K562 (cell line): ENCODE measurements around the gene TRIM2. TPM values are rescaled to one million over a fixed set of nuclear protein-coding genes. Genes with fewer than 3 reads are reported as not detected.
A peak's percentile ranks its signal among the peaks of the same experiment; 100 is the strongest.

Source experiments
- ATAC-seq: fragments of 200-7000 bp; cut with Tn5 transposase; 3 replicates; pipeline ENCODE4 v1.9.1; 2020; ENCODE audit warnings: moderate library complexity
- BruUV-seq: library from RNA; stranded (reverse); fragments of 400-500 nt; replicated peaks from 2 replicates; lab custom pipeline; 2021; lab: Mats Ljungman, UMichigan
- CTCF ChIA-PET: fragments of 300-600 bp; formaldehyde crosslinking; extraction: SDS; loops from one replicate; lab custom pipeline; 2021; ENCODE audit warnings: low intra/inter-chr PET ratio; lab: Yijun Ruan, JAX
- POLR2A ChIA-PET: fragments of 300-600, 350-650 bp; sonication (Branson Sonifier 250); formaldehyde crosslinking; extraction: SDS; loops from one replicate; lab custom pipeline; 2021; ENCODE audit warnings: antibody characterized with exemption, inconsistent platforms; lab: Yijun Ruan, JAX
- DNase-seq, 4 experiments: peaks; one replicate each; pipeline versions ENCODE4 v3.0.0 to v3.0.0-alpha.2; 2011 to 2018; ENCODE audit warnings: low spot score in 3 of 4, mixed read lengths in 3 of 4; ENCODE audit errors: extremely low read depth in 1 of 4
- FAIRE-seq: peaks from 2 replicates; lab custom pipeline; 2011; peaks lifted over from hg19 to GRCh38; lab: Jason Lieb, UNC
- H2AFZ ChIP-seq: 2 replicates; pipeline ENCODE4 v1.6.0; 2011; ENCODE audit warnings: low read depth, low read length, control low read depth, inconsistent platforms
- H3K27ac ChIP-seq: fragments of 200-600 bp; 3 replicates; pipeline ENCODE4 v1.8.0; 2011; ENCODE audit warnings: low read depth, mild to moderate bottlenecking, control low read depth, inconsistent platforms, low read length, moderate library complexity, mixed read lengths; ENCODE audit errors: extremely low read depth
- H3K27me3 ChIP-seq, 2 experiments: fragments of 300-600 bp in 1 of 2; 2 replicates in 1 of 2; 3 replicates in 1 of 2; pipeline versions ENCODE4 v1.6.0 to v1.8.0; 2011; ENCODE audit warnings: inconsistent platforms in 2 of 2, low read length in 2 of 2, mild to moderate bottlenecking in 1 of 2, mixed read lengths in 1 of 2, moderate library complexity in 1 of 2; ENCODE audit not compliant: control insufficient read depth in 2 of 2, insufficient read depth in 2 of 2
- H3K36me3 ChIP-seq: fragments of 300-600 bp; 3 replicates; pipeline ENCODE4 v1.8.0; 2011; ENCODE audit warnings: mild to moderate bottlenecking, low read length, inconsistent platforms; ENCODE audit not compliant: control insufficient read depth, insufficient read depth
- H3K4me1 ChIP-seq, 2 experiments: fragments of 200-600 bp in 1 of 2; replicated peaks in 1 of 2; 2 replicates in 1 of 2; 3 replicates in 1 of 2; pipeline versions ENCODE4 v1.5.1 to v1.8.0; 2011; ENCODE audit warnings: inconsistent platforms in 2 of 2, low read length in 2 of 2, mild to moderate bottlenecking in 1 of 2, mixed read lengths in 1 of 2, moderate library complexity in 1 of 2; ENCODE audit not compliant: control insufficient read depth in 2 of 2, insufficient read depth in 2 of 2
- H3K4me2 ChIP-seq: 2 replicates; pipeline ENCODE4 v1.6.1; 2011; ENCODE audit warnings: low read length, control low read depth, inconsistent platforms, mixed read lengths; ENCODE audit not compliant: insufficient read depth
- H3K4me3 ChIP-seq: fragments of 200-600 bp; sonication (generic), shearing (Covaris generic); 2 replicates; pipeline ENCODE4 v1.5.1; 2016; ENCODE audit warnings: control low read depth, inconsistent platforms
- H3K79me2 ChIP-seq: fragments of 200-600 bp; 3 replicates; pipeline ENCODE4 v1.8.0; 2011; ENCODE audit warnings: low read length, inconsistent platforms; ENCODE audit not compliant: control insufficient read depth, insufficient read depth
- H3K9ac ChIP-seq, 2 experiments: 2 replicates each; pipeline versions ENCODE4 v1.6.0 to v1.6.1; 2011; ENCODE audit warnings: low read depth in 2 of 2, low read length in 2 of 2, control low read depth in 1 of 2, inconsistent platforms in 1 of 2, mild to moderate bottlenecking in 1 of 2, mixed read lengths in 1 of 2; ENCODE audit not compliant: insufficient read depth in 1 of 2
- H3K9me1 ChIP-seq: one replicate; pipeline ENCODE4 v1.6.0; 2011; ENCODE audit warnings: inconsistent platforms, mild to moderate bottlenecking, low read length, moderate library complexity; ENCODE audit not compliant: control insufficient read depth, insufficient read depth
- H3K9me3 ChIP-seq: replicated peaks from 2 replicates; pipeline ENCODE4 v1.5.1; 2011; ENCODE audit warnings: low read depth, low read length, inconsistent platforms; ENCODE audit not compliant: control insufficient read depth, insufficient read depth
- H4K20me1 ChIP-seq: replicated peaks from 2 replicates; pipeline ENCODE4 v1.6.1; 2011; ENCODE audit warnings: low read length, inconsistent platforms, mixed read lengths; ENCODE audit not compliant: control insufficient read depth, insufficient read depth
- CBX8 ChIP-seq: fragments of 200-600 bp; sonication (generic); IDR thresholded peaks from 2 replicates; pipeline ENCODE4 v1.6.1; 2012; ENCODE audit warnings: borderline replicate concordance, mixed run types, low read depth, mild to moderate bottlenecking, moderate library complexity, mixed read lengths, low read length, control low read depth, inconsistent platforms; ENCODE audit not compliant: poor library complexity, severe bottlenecking; ENCODE audit errors: extremely low read depth
- CCNT2 ChIP-seq: IDR thresholded peaks from 2 replicates; pipeline ENCODE4 v1.6.1; 2011; ENCODE audit warnings: borderline replicate concordance, low read depth, mild to moderate bottlenecking, moderate library complexity, mixed read lengths, low read length; ENCODE audit not compliant: insufficient read length; ENCODE audit errors: extremely low read depth
- KDM5B ChIP-seq: fragments of 200-600 bp; sonication (generic); IDR thresholded peaks from 2 replicates; pipeline ENCODE4 v1.6.1; 2012; ENCODE audit warnings: low read depth, mild to moderate bottlenecking, moderate library complexity, low read length, control low read depth, inconsistent platforms; ENCODE audit not compliant: insufficient replicate concordance
- NFIC ChIP-seq: fragments of 450-650 bp; IDR thresholded peaks from 2 replicates; pipeline ENCODE4 v1.6.1; 2017; ENCODE audit warnings: mild to moderate bottlenecking, inconsistent platforms
- SLC30A9 ChIP-seq: fragments of 250-450 bp; sonication (Bioruptor Pico); IDR thresholded peaks from 2 replicates; pipeline ENCODE4 v1.8.0; 2022; ENCODE audit warnings: mild to moderate bottlenecking, moderate library complexity
- ZNF24 ChIP-seq: fragments of 450-650 bp; IDR thresholded peaks from 2 replicates; pipeline ENCODE4 v1.6.1; 2016
- ZSCAN32 ChIP-seq: fragments of 450-650 bp; formaldehyde crosslinking; IDR thresholded peaks from 2 replicates; pipeline ENCODE4 v1.4.0; 2020; ENCODE audit warnings: mild to moderate bottlenecking, moderate library complexity
- WGBS: fragments of 100-300 bp; shearing (Covaris generic); methylation state at CpG from one replicate; pipeline ENCODE4 v1.1.6; 2016; ENCODE audit warnings: low coverage, mixed read lengths; ENCODE audit not compliant: insufficient coverage; ENCODE audit errors: missing lambda C conversion rate; 5-methylcytosine and 5-hydroxymethylcytosine counted together
- in situ Hi-C: fragments of 300-500 bp; cut with MboI; formaldehyde crosslinking; loops from 4 replicates; pipeline ENCODE4 v1.15.0; 2018; ENCODE audit warnings: inconsistent platforms, mixed read lengths
- intact Hi-C: fragments of 100-400 bp; cut with micrococcal nuclease; formaldehyde crosslinking; loops from 2 replicates; pipeline ENCODE4 v1.14.2; 2022
- polyA plus RNA-seq, 8 experiments: library from polyadenylated mRNA; depleted of rRNA in 4 of 8; stranded (reverse) in 5 of 8; unstranded in 3 of 8; fragments of >200 nt; fragmentation: Nextera tagmentation in 2 of 8; fragmentation: Illumina TruSeq in 1 of 8; extraction: Ambion mirVana in 2 of 8; extraction: Trizol in 1 of 8; gene quantifications; 2 replicates each; pipeline versions ENCODE4 v1.2.1 to v1.2.3, GENCODE V29; 2011 to 2014; ENCODE audit warnings: inconsistent platforms in 1 of 8, missing spikeins in 1 of 8
- total RNA-seq, 7 experiments: library from RNA; depleted of rRNA in 6 of 7; stranded (reverse); fragments of >200 nt in 6 of 7; fragmentation: Illumina TruSeq in 2 of 7; extraction: Trizol in 2 of 7; gene quantifications; 2 replicates each; pipeline versions ENCODE4 v1.2.1 to v1.2.3, GENCODE V29; 2011 to 2021; ENCODE audit warnings: low replicate concordance in 1 of 7
- TF ChIP-seq, protein P1 (sequence below): sonication (generic); formaldehyde crosslinking; IDR thresholded peaks from 2 replicates; pipeline ENCODE4 v1.5.0; 2020; ENCODE audit warnings: missing genetic modification reagents

Gene TRIM2
- total and polyA plus RNA-seq, 9 of the 15 experiments (the other 6 are each of a cell fraction or from before 2014, with no cell fraction given): 0.01 to 0.41 (median 0.13) TPM; not detected in 1

DNA sequence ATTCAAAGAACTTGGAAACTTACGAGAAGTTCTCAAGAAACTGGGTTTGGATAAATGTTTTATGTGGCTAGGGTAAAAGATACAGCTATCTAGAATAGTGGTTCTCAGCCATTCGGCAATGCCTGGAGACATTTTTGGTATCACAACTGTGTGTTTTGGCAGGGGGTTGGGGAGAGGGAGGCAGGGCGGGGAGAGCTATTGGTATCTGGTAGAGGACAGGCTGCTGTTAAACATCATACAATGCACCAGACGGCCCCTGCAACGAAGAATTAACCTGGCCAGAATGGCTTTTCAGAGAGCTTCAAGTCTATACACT is 89.5 kb downstream of the TRIM2 start (continued):
- TF ChIP-seq CCNT2: no peak
- TF ChIP-seq KDM5B: no peak
- no peak for TF ChIP-seq SLC30A9 (CRISPR knock-in tag)
- no peak for TF ChIP-seq ZNF24
- TF ChIP-seq, protein P1, sequence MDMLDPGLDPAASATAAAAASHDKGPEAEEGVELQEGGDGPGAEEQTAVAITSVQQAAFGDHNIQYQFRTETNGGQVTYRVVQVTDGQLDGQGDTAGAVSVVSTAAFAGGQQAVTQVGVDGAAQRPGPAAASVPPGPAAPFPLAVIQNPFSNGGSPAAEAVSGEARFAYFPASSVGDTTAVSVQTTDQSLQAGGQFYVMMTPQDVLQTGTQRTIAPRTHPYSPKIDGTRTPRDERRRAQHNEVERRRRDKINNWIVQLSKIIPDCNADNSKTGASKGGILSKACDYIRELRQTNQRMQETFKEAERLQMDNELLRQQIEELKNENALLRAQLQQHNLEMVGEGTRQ (CRISPR knock-in tag): no peak
- no peak for TF ChIP-seq NFIC

DNA sequence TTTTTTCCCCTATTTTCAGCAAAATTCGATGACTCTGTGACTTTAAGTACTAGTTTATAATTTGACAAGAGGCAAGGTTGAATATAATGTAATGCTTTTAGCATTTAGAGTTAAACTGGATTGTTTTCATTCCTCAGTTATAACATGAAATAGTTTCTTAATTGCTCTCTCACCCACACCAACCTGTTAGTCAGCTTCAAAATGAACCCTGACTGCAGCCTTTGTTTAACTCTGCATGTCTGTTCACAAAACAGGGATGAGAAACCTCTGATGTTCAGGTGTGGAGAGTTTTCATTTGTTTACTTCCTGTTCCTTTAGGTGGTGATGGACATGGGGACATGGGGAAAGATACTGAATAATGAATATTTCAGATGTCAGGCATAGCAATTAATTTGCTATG is 90.4 kb downstream of the TRIM2 start:
- Histone ChIP-seq H4K20me1 (no peaks in the 10 kb centered on the region), H3K27me3 (peaks cover 18 to 33% of the 10 kb centered on the region in 2 experiments), H3K4me3 (no peak overlapping the region), H3K9me1 (no peaks in the 10 kb centered on the region), H3K79me2 (no peaks in the 10 kb centered on the region), H3K9ac (no peak overlapping the region), H3K27ac (no peak overlapping the region), H3K4me1 (peaks cover 0 to 9% of the 10 kb centered on the region in 2 experiments; a peak in 2 of 5 replicates), H3K36me3 (no peaks in the 10 kb centered on the region), H3K4me2 (no peak overlapping the region), H3K9me3 (no peaks in the 10 kb centered on the region), H2AFZ (no peak overlapping the region)
- ChIA-PET POLR2A (interaction anchor here (0.6 kb wide), 1 partner anchor 1146 kb away, joined by 4 read pairs; no protein-coding TSS in a partner anchor), CTCF (no interaction called here)
- TF ChIP-seq CBX8 (peak; percentile 74), ZSCAN32 (no peak)
- FAIRE-seq (no peak), DNase-seq (no peak), ATAC-seq (no peak)
- in situ Hi-C loops (no loop called here), intact Hi-C loops (no loop called here)
- BruUV-seq: no TSS peak
- 7% methylated on average over 1 of the region's 1 CpG for WGBS
